Sigmoid colon (tissue), 4 donors: ENCODE measurements around the gene TOP1.

Experiments
- POLR2A ChIP-seq, 2 donors: fragments of 450-650 bp; IDR thresholded peaks; one replicate each; pipeline ENCODE4 v1.6.1; 2016; ENCODE audit warnings: antibody characterized with exemption in 2 of 2, mild to moderate bottlenecking in 2 of 2, moderate library complexity in 2 of 2
- POLR2AphosphoS5 ChIP-seq, 4 donors: sonication (generic); formaldehyde crosslinking; IDR thresholded peaks; one replicate each; pipeline ENCODE4 v1.6.1; 2017; ENCODE audit warnings: antibody characterized with exemption in 4 of 4
- TF ChIP-seq, protein P1 (sequence below), 4 experiments: fragments of 450-650 bp in 3 of 4; fragments of 200-600 bp in 1 of 4; IDR thresholded peaks; one replicate each; pipeline ENCODE4 v1.5.1; 2016 to 2019; ENCODE audit warnings: antibody characterized with exemption in 4 of 4, mild to moderate bottlenecking in 3 of 4, moderate library complexity in 2 of 4

DNA sequence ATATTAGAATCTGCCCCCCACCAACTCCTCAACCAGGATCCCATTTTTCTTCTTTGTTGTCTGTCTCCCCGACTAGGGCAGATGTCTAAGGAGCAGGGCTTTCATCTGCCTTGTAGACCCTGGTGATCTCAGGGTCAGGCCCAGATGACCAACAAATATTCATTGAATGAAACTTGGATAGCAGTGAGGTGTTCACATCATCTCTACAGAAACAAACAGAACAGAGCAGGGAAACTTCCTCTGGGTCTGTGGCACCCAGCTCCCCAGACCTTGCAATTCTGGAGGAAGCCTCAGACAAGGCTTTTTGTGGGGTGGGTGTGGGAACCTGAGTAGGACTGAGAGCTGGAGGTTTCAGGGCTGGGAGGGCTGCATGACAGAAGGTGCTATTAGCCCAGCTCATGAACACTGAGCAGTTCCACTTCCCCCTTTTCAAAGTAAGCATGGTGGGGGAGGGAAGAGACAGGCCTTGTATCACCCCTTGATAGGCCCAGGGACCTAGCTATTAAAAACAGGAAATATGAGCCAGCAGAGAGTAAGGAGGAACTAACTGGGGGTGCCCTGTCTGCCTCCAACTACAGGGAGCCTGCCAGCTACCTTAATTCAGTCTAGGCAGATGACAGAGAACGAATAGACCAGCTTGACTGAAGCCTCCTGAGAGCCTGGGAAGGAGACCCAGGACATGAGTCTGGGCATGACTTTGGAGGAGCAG is 37.3 kb upstream of the TOP1 start:
- TF ChIP-seq, protein P1, sequence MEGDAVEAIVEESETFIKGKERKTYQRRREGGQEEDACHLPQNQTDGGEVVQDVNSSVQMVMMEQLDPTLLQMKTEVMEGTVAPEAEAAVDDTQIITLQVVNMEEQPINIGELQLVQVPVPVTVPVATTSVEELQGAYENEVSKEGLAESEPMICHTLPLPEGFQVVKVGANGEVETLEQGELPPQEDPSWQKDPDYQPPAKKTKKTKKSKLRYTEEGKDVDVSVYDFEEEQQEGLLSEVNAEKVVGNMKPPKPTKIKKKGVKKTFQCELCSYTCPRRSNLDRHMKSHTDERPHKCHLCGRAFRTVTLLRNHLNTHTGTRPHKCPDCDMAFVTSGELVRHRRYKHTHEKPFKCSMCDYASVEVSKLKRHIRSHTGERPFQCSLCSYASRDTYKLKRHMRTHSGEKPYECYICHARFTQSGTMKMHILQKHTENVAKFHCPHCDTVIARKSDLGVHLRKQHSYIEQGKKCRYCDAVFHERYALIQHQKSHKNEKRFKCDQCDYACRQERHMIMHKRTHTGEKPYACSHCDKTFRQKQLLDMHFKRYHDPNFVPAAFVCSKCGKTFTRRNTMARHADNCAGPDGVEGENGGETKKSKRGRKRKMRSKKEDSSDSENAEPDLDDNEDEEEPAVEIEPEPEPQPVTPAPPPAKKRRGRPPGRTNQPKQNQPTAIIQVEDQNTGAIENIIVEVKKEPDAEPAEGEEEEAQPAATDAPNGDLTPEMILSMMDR (IDR thresholded peaks at IDR 0.05) = no peak
- TF ChIP-seq POLR2AphosphoS5 (IDR thresholded peaks at IDR 0.05) (peak in 1 of 4 donors; percentile 6), POLR2A (IDR thresholded peaks at IDR 0.05) (no peak)
